ENCODE data around the gene STAT6.

DNA sequence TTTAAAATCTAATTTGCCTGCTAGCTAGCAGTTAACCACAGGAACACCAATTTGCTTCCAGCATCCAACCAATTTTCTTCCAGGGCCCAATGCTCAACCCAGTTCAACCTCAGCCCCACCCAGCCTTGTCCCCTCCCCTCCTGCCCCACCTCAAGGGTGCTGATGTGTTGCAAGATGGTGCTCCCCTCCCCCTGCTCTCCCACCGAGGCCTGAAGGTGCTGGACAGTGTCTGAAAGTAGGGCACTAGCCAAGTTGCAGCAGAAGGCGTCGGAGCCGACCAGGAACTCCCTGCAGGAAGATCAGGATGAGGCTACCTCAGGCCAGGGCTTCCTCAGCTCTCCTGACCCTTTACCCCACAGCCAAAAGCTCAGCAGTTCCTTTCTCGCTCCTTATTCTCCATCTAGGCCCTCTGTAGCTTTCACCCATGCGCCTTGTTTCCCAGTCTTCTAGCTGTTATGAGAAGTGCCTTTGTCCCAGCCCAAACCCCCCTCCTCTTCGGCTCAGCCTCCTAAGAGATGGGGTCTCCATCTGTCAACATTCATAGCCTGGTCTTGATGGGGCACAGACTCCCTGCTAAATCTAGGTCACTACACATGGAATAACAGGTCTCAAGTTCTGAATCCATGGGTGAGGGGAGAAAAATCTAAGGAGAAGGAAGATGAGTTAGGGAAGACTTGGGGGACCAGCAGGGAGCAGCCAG lies 3.6 kb downstream of the STAT6 start:
- TF ChIP-seq, protein P1, sequence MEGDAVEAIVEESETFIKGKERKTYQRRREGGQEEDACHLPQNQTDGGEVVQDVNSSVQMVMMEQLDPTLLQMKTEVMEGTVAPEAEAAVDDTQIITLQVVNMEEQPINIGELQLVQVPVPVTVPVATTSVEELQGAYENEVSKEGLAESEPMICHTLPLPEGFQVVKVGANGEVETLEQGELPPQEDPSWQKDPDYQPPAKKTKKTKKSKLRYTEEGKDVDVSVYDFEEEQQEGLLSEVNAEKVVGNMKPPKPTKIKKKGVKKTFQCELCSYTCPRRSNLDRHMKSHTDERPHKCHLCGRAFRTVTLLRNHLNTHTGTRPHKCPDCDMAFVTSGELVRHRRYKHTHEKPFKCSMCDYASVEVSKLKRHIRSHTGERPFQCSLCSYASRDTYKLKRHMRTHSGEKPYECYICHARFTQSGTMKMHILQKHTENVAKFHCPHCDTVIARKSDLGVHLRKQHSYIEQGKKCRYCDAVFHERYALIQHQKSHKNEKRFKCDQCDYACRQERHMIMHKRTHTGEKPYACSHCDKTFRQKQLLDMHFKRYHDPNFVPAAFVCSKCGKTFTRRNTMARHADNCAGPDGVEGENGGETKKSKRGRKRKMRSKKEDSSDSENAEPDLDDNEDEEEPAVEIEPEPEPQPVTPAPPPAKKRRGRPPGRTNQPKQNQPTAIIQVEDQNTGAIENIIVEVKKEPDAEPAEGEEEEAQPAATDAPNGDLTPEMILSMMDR (IDR thresholded peaks at IDR 0.05): no peak
- no peak for TF ChIP-seq ZC3H11A (IDR thresholded peaks at IDR 0.05)
- TF ChIP-seq RAD21 (conservative IDR thresholded peaks at IDR 0.05 in 1 of 2, IDR thresholded peaks at IDR 0.05 in 1 of 2): no peak
- no peak for TF ChIP-seq TP53 (CRISPR knock-in tag; IDR thresholded peaks at IDR 0.05)
- no peak for TF ChIP-seq POLR2A (IDR thresholded peaks at IDR 0.05; ENCODE audit: low read length)
- no peak for TF ChIP-seq ZFP36 (IDR thresholded peaks at IDR 0.05; ENCODE audit: borderline replicate concordance, partially characterized antibody)
- TF ChIP-seq PHF8 (IDR thresholded peaks at IDR 0.05; ENCODE audit: borderline replicate concordance, low read depth): no peak
- TF ChIP-seq CEBPB (IDR thresholded peaks at IDR 0.05): no peak
- TF ChIP-seq, protein P2, sequence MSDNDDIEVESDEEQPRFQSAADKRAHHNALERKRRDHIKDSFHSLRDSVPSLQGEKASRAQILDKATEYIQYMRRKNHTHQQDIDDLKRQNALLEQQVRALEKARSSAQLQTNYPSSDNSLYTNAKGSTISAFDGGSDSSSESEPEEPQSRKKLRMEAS (IDR thresholded peaks at IDR 0.05): no peak
- no peak for TF ChIP-seq POLR2AphosphoS2 (conservative IDR thresholded peaks at IDR 0.05; ENCODE audit: low read length)
- no peak for TF ChIP-seq REST (IDR thresholded peaks at IDR 0.05)
- no peak for TF ChIP-seq SMC3 (IDR thresholded peaks at IDR 0.05)

All from A549 (cell line).